ENCODE measurements around the gene ZDHHC1. TPM values are rescaled to one million over a fixed set of nuclear protein-coding genes. Genes with fewer than 3 reads are reported as not detected.
"Not testable (repeated sequence)": the region's sequence is repeated elsewhere in the genome, so short reads cannot be mapped to it uniquely, and the experiment has no call there.

Gene ZDHHC1
- total RNA-seq, 1 donor from 2014 or later = 1.6 TPM

- DNase-seq (ENCODE audit: low spot score) = no peak
- no peak for ATAC-seq
These were observed 37.6 kb downstream of the ZDHHC1 start for GRCh38 chr16:67378642-67379041.

- not testable (repeated sequence) for DNase-seq (ENCODE audit: low spot score); ATAC-seq
These were observed 40.3 kb downstream of the ZDHHC1 start for GRCh38 chr16:67376012-67376411.

GRCh38 chr16:67372664-67373063, 43.6 kb downstream of the ZDHHC1 start:
- DNase-seq (ENCODE audit: low spot score) (no peak), ATAC-seq (no peak)

GRCh38 chr16:67370661-67371060, 45.6 kb downstream of the ZDHHC1 start:
- no peak for DNase-seq (ENCODE audit: low spot score)
- ATAC-seq = no peak

- ATAC-seq (no peak), DNase-seq (ENCODE audit: low spot score) (no peak)
These were observed 51.6 kb downstream of the ZDHHC1 start for GRCh38 chr16:67364600-67365235.

- DNase-seq (ENCODE audit: low spot score) (no peak), ATAC-seq (no peak)
These were observed 55.2 kb downstream of the ZDHHC1 start for GRCh38 chr16:67361038-67361437.

GRCh38 chr16:67359540-67360269, 56.6 kb downstream of the ZDHHC1 start:
- ATAC-seq; DNase-seq (ENCODE audit: low spot score): not testable (repeated sequence)

GRCh38 chr16:67357561-67357960, 58.7 kb downstream of the ZDHHC1 start:
- DNase-seq (ENCODE audit: low spot score) = no peak

GRCh38 chr16:67356396-67356795, 59.9 kb downstream of the ZDHHC1 start:
- no peak for DNase-seq (ENCODE audit: low spot score)
- no peak for ATAC-seq

More at GRCh38 chr16:67357561-67357960, 58.7 kb downstream of the ZDHHC1 start:
- ATAC-seq = no peak

GRCh38 chr16:67352463-67352862, 63.8 kb downstream of the ZDHHC1 start:
- not testable (repeated sequence) for ATAC-seq

GRCh38 chr16:67350324-67350723, 66.0 kb downstream of the ZDHHC1 start:
- DNase-seq (ENCODE audit: low spot score) (no peak), ATAC-seq (no peak)

More at GRCh38 chr16:67352463-67352862, 63.8 kb downstream of the ZDHHC1 start:
- DNase-seq (ENCODE audit: low spot score) = not testable (repeated sequence)

- ATAC-seq (no peak), DNase-seq (ENCODE audit: low spot score) (no peak)
These were observed 67.1 kb downstream of the ZDHHC1 start for GRCh38 chr16:67349172-67349571.

- ATAC-seq = peak; percentile 78
These were observed 69.9 kb downstream of the ZDHHC1 start for GRCh38 chr16:67346341-67346740.

GRCh38 chr16:67345401-67345800, 70.9 kb downstream of the ZDHHC1 start:
- ATAC-seq (no peak), DNase-seq (ENCODE audit: low spot score) (no peak)

More at GRCh38 chr16:67346341-67346740, 69.9 kb downstream of the ZDHHC1 start:
- DNase-seq (ENCODE audit: low spot score) = peak; percentile 50

Other genes with a start within 250 kb of the ZDHHC1 start
- 40.7 TPM for gene NOL3, start 245.9 kb downstream of the ZDHHC1 start, total RNA-seq
- gene MATCAP1, start 232.5 kb downstream of the ZDHHC1 start, total RNA-seq = 14.9 TPM
- 1.8 TPM for gene EXOC3L1, start 226.3 kb downstream of the ZDHHC1 start, total RNA-seq
- gene E2F4, start 224.3 kb downstream of the ZDHHC1 start, total RNA-seq = 19.0 TPM
- gene ELMO3, start 217.3 kb downstream of the ZDHHC1 start, total RNA-seq = 5.2 TPM
- 44.9 TPM for gene TMEM208, start 189.3 kb downstream of the ZDHHC1 start, total RNA-seq
- gene FHOD1, start 169.0 kb downstream of the ZDHHC1 start, total RNA-seq = 5.9 TPM
- gene SLC9A5, start 167.5 kb downstream of the ZDHHC1 start, total RNA-seq = 0.30 TPM
- 0.20 TPM for gene PLEKHG4, start 136.9 kb downstream of the ZDHHC1 start, total RNA-seq
- not detected for gene KCTD19, start 89.7 kb downstream of the ZDHHC1 start, total RNA-seq
- 0.25 TPM for gene LRRC36, start 89.7 kb downstream of the ZDHHC1 start, total RNA-seq
- 0.40 TPM for gene TPPP3, start 23.0 kb downstream of the ZDHHC1 start, total RNA-seq
- gene HSD11B2, start 14.6 kb upstream of the ZDHHC1 start, total RNA-seq = 3.1 TPM
- 48.2 TPM for gene ATP6V0D1, start 64.7 kb upstream of the ZDHHC1 start, total RNA-seq
- not detected for gene AGRP, start 67.1 kb upstream of the ZDHHC1 start, total RNA-seq
- gene RIPOR1, start 112.4 kb upstream of the ZDHHC1 start, total RNA-seq = 29.7 TPM
- gene CTCF, start 146.0 kb upstream of the ZDHHC1 start, total RNA-seq = 13.4 TPM
- 1.1 TPM for gene CARMIL2, start 228.7 kb upstream of the ZDHHC1 start, total RNA-seq
- 5.0 TPM for gene ACD, start 243.8 kb upstream of the ZDHHC1 start, total RNA-seq
- 3.4 TPM for gene PARD6A, start 244.5 kb upstream of the ZDHHC1 start, total RNA-seq

Measured in left lobe of liver (tissue), 2 donors.